NCI-H2171 treated with DMSO at 0.1 percent for 48 hours (cell line): ENCODE data around the gene ZBTB38.

Experiments
- DNase-seq: peaks from one replicate; lab custom pipeline; 2025; lab: John Stamatoyannopoulos, UW

ZBTB38 gene, protein sequence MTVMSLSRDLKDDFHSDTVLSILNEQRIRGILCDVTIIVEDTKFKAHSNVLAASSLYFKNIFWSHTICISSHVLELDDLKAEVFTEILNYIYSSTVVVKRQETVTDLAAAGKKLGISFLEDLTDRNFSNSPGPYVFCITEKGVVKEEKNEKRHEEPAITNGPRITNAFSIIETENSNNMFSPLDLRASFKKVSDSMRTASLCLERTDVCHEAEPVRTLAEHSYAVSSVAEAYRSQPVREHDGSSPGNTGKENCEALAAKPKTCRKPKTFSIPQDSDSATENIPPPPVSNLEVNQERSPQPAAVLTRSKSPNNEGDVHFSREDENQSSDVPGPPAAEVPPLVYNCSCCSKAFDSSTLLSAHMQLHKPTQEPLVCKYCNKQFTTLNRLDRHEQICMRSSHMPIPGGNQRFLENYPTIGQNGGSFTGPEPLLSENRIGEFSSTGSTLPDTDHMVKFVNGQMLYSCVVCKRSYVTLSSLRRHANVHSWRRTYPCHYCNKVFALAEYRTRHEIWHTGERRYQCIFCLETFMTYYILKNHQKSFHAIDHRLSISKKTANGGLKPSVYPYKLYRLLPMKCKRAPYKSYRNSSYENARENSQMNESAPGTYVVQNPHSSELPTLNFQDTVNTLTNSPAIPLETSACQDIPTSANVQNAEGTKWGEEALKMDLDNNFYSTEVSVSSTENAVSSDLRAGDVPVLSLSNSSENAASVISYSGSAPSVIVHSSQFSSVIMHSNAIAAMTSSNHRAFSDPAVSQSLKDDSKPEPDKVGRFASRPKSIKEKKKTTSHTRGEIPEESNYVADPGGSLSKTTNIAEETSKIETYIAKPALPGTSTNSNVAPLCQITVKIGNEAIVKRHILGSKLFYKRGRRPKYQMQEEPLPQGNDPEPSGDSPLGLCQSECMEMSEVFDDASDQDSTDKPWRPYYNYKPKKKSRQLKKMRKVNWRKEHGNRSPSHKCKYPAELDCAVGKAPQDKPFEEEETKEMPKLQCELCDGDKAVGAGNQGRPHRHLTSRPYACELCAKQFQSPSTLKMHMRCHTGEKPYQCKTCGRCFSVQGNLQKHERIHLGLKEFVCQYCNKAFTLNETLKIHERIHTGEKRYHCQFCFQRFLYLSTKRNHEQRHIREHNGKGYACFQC (N-terminal part only)

DNA sequence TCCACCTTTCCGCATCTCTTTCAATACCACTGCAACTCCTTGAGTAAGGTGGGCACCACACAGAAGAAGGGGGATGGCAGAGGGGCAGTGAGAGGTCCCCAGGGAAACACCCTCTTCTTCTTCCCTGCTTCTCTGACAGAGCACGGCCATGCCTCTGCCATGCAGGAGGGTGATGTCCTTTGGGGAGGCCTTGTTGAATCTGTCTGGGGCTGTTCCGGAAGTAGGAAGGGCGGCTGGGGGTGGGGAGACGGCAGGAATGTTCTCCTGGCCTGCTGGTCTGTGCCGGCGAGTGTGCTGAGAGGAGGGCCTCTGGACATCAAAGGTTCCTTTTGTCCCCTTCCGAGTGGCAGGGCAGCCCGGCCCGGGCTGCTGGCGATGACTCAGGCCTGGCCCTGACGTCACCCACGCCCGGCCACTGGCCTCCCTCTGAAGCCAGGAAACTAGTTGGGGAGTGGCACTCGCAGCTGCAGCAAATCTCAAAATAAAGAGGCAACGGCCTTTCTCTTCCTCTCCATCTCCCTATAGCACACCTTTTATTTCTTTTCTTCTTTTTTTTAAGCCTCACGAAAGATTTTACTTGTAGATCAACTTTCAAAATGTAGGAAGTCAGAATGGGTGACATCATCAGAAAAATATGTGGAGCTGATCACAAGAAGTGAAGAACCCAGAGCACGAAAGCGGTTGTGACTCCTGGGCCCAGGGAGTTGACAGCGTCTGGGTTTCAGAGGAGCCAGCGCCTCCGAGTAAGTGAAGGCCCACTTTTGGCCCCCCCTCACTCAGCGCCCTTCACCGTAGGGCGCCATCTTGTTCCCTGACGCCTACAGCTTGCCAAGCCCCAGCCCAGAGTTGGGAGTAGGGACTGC is at the start of gene ZBTB38:
ZBTB38 (plus strand) TSS at position 443 of the 863 bp plus-strand sequence. CDS start 73,885 bp downstream, outside the sequence.
- no peak for DNase-seq

DNA sequence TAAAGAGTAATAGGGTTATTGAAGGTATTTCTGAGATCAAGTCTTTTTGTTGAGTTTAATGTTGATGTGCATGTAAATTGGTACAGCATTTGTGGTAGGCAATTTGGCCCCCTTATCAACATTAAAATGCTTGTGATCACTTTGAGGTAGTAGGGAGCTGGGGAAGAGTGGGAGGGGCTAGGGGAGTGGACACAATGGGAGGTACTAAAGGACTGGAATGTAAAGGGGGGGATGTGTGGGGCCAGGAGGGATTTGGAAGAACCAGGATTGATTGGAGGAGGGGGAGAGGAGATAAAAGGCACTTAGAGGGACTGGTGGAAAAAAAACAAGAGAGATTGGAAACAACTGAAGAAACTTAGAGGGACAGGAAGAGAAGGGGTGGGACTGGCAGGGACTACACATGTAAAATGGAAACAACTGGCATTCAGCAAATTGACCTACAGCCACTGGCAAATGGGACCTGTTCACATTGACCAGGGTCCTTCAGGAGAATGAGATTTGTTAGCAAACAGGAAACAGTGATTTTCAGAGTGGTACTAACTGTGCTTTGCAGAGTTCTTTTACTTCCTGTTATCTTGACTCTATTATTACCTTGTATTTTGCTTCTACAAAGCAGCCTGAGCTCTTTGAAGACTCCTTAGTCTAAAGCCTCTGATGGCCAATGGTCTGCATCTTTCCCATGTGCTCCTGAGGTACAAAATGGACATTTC is 47.8 kb upstream of the ZBTB38 start:
- no peak for DNase-seq

DNA sequence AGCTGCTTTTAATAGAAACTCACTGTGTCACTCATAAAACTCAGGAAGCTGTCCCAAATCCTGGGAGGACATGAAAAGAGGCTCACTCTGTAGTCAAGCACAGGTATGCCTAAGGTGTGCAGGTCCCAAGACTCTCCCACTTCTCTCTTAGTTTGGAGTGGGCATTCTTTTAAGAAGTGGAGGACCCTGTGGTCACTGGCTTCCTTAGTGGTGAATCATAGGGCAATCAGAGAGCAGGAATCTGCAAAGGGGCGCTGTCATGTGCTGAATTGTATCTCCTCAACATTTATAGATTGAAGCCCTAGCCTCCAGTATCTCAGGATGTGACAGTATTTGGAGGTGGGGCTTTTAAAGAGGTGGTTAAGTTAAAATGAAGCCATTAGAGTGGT is 47.2 kb upstream of the ZBTB38 start:
- no peak for DNase-seq

DNA sequence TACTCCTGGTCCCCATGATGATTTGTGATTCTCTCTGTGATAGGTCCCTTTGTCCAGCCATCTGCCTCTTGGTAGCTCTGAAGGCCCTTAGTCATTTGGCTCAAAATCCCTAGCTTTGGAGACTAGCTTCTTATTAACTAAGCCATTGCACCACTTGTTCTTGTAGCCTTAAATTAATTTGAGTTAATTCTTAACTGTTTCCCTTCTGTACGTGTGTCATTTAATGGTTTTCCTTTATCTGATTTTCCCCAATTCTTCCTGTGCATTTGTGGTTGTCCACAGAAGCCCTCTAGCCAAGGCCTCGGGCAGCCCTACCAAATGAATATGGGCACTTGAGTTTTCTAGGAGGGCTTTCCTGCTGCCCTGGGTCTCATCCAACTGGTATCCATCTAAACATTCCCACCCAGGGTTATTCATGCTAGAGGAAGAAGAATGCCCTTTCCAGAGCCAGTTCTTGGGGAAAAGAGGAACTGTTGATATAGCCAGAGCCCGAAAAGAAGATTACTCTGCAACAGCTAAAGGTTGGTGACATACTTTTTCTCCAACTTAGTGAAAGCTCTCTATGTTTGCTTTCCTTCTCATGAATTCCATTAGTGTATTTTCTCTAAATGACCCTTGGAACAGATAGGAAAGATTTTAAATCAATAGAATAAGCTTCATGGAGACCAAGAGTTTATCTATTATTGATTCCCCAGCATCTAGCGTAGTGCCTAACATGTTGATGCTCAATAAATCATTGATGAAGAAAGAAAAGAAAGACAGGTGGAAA is 44.2 kb upstream of the ZBTB38 start:
- no peak for DNase-seq

DNA sequence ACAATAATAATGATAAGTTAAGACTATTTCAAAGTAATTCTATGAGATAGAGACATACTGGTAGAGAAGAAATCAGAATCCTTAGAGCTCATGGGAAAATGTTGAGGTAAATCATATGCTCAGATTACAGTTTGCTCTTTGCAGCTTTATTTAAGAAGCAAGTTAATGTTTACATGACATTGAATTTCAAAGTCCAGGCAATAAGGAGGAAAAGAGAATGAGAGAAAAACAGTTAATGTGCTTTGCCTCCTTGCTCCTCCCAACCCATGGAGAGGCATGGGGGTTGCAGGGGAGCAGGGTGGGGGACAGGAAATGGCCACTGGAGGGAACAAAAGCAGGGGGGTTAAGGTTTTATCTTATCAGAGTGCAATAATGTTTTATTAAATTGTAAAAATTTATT is 42.2 kb upstream of the ZBTB38 start:
- no peak for DNase-seq

DNA sequence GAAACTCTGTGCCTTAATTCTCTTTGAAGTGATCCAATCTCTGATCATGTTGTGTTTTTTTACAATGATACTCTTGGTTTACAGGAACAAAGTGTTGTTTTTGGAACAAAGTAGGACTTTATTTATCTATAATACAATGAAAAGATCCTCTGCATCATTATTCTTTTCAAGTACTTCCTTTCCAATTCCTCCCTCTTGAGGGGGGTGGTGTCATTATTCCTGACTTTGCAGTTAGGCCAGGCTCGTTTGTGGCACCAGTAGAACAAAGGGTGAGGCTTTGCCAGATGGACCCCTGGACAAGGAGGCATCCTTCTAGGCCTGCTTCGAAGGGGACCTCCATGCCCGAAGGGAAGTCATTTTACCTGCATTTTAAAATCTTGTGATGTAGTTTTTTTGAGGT is 41.7 kb upstream of the ZBTB38 start:
- no peak for DNase-seq

- no peak for DNase-seq
These were observed 39.8 kb upstream of the ZBTB38 start for GRCh38 chr3:141328286-141329166.

DNA sequence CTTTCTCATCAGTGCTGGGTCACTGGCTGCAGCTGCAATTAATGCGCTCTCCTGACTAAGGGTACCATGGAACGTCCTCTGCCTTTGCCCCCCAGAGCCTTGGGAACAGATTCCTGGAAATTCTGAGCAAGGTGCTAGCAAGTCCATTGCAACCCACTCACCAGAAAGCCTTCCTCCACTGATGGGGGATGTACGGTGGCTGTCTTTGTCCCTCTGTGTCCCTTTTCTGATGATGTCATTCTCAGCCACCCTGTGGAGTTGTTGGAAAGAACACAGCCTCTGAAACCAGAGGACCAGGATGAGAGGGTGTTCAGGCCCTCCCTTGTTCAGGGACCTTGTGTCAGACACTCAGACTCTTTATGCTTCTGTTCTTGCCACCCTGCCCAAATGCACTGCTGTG is 38.1 kb upstream of the ZBTB38 start:
- no peak for DNase-seq

DNA sequence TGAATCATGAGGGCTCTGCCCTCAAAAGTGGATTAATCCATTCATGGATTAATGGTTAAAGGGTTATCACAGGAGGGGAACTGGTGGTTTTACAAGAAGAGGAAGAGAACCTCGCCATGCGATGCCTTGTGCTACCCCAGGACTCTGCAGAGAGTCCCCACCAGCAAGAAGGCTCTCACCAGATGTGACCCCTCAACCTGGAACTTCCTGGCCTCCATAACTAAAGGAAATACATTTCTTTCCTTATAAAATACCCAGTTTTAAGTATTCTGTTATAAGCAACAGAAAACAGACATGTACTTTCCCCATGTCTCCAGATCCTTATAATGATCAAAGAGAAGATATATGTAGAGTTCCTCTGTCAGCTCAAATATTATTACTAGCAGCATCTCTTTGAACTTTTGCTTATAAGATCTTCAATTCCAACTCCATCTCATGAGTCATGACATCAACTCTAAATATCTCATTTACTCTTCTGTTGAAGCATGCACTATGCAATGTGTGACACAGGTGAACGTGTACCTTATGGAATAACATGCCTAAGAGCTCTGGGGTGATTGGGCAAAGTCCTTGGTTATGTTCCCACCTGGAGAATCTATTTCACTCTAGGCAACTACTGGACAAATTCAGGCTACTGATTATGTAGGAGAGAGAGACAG is 37.5 kb upstream of the ZBTB38 start:
- DNase-seq = no peak

GRCh38 chr3:141331377-141332318 is 36.7 kb upstream of the ZBTB38 start:
- no peak for DNase-seq

GRCh38 chr3:141332416-141332815 is 35.9 kb upstream of the ZBTB38 start:
- no peak for DNase-seq

DNA sequence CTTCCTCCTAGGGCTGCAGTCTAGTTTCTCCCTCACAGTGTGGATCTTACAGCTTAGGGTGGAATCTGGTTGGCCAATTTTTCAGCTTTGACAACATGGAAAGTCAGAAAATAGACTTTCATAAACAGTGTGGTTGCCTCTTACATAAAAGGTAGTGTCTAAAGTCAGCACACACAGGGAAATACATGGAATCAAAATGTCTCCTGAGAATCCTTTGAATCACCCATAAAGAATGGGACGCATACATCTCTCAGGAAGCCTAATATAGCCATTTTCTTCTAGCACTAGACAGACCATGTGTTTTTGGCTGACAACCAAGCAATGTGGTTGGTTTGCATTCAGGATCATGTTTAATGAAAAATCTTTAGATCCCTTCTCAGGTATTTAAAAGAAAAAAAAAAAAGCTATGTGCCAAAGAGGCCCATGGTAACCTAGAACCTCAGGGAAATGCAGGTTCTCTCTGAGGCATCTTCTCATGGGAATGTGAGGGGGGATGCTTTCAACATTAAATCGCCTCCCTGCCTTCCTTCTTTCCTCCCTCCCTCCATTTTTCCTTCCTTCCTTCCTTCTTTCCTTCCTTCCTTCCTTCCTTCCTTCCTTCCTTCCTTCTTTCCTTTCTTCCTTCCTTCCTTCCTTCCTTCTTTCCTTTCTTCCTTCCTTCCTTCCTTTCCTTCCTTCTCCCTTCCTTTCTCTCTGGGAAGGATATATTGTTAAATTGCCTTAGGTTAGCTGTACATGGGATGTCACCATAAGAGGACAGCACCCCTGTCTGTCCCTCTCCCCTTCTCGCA is 34.3 kb upstream of the ZBTB38 start:
- no peak for DNase-seq

DNA sequence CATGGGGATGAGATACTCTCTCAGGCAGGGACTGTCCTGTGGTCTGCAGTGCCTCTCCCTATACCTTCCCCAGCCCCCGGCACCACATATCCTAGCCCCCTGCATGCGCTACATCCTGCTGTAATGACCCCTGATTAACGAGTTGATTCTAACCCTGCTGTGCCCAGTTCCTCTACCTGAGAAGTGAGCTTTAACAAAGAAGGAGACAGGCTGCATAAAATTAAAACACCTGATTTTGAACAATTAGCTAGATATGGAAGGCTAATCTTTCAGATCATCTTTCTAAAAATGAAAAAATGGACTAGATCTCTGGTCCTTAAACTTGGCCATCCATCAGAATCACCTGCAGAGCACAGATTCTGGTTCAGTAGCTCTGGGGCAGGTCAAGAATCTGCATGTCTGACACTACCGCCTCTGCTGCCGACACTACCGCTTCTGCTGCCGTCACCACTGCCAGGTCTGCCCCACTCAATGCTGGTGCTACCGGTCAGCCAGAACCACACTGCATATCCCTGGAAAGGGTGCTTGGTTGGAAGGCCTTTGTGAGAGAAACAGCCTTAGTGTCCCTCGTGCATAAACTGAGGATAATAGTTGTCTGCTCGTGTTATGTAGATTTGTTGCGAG is 33.6 kb upstream of the ZBTB38 start:
- DNase-seq = no peak

- DNase-seq = no peak
These were observed 32.7 kb upstream of the ZBTB38 start for GRCh38 chr3:141335531-141336061.

GRCh38 chr3:141336672-141337522 is 31.4 kb upstream of the ZBTB38 start:
- DNase-seq = no peak
